ENCODE results near the gene ZNF653.
"Not testable (repeated sequence)": the region's sequence is repeated elsewhere in the genome, so short reads cannot be mapped to it uniquely, and the experiment has no call there.

The ZNF653 gene

DNA sequence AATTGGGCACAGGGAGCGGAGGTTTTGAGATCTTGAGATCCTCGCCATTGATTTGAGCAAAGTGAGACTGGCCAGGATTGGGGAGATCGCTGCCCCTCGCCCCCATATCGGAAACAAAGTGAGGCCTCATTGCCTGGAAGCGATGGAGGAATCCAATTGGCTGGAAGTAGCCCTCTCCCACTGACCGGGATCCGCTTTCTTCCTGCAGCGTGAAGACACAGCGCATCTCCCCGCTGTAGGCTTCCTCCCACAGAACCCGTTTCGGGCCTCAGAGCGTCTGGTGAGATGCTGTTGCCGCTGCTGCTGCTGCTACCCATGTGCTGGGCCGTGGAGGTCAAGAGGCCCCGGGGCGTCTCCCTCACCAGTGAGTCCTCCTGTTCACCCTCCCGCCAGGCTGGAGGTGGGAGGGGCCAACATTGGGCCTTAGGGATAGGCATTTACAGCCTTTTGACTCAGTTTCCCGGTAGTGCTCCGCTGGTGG, 69.8 kb downstream of the ZNF653 start:
- in situ Hi-C loops (cut with MboI; ENCODE audit: low sequenced_read_pairs): no loop called here

DNA sequence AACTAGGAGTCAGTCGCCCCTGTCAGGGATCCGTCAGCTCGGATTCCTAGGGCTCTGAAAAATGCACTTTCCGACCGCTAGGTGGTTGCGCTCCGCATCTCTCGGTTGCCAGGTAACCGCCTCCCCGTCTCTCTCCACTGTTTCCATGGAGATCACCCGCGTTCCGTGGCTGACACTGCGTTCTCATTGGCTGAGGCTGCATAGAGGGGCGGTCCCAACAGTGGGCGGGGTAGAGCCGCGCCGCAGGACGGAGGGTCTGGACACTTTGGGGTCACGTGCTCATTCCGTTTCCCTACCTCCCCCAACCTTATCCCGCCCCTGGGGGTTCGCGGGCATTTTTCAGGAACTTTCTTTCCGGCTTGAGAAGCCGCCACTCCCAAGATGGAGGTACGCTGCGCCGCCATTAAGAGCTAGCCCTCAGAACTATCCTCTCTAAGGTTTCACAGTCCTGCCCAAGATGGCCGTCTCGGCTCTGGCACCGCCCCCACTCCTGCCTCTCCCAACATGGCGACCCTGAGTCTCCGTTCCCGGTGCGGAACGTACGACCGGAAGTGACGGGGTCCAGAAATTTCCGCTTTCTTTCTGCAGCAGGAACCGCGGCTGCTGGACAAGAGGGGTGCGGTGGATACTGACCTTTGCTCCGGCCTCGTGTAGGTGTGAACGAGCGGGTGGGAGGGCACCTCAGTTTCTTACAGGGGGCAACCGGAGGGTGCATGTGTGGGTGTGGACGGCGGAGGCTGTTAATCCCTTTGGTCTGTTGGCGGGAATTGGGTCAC, 70.4 kb downstream of the ZNF653 start, which contains the start of the genes ODAD3 and PRKCSH:
Gene ODAD3, minus strand, starts transcription at position 65 of the 776 bp plus-strand sequence. CDS start 105 bp downstream, outside the sequence.
Gene PRKCSH, plus strand, starts transcription at position 579 of the 776 bp plus-strand sequence. CDS start 483 bp downstream, outside the sequence.
- in situ Hi-C loops (cut with MboI; ENCODE audit: low sequenced_read_pairs): no loop called here

DNA sequence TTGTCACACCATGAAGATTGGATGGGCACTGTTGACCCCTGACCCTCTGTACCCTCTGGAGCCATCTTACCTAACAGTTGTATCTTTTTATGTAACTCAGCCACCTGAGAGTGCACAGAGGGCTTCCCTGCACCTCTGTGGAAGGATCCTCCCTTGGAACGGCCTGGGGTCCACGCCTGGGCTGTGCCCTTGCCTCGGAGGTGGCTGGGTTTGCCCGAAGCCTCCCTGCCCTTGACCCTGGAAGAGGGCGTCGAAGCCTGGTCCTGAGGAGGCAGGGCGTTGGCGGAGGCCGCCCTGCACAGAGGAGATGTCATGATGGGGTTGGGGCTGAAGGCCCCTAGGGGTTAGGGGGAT, 71.0 kb downstream of the ZNF653 start:
- in situ Hi-C loops (cut with MboI; ENCODE audit: low sequenced_read_pairs): no loop called here

DNA sequence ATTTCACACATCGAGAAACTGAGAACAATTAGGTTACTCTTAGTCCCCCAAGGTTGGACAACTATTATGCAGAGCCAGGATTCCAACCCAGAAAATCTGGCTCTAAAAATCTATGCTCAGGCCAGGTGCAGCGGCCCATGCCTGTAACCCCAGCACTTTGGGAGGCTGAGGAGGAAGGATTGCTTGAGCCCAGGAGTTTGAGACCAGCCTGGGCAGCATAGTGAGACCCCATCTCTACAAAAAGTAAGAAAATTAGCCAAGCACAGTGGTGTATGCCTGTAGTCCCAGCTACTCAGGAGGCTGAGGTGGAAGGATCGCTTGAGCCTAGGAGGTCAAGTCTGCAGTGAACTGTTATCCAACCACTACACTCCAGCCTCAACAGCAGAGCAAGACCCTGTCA, 72.1 kb downstream of the ZNF653 start:
- in situ Hi-C loops (cut with MboI; ENCODE audit: low sequenced_read_pairs): not testable (repeated sequence)

All from HL-60/S4 treated with retinoic acid at 250 ng/mL for 4 days and 3 days (cell line).